Activated naive CD4-positive, alpha-beta T cell treated with Interleukin-2 at 50 U/mL for 16 hours (primary cell): ENCODE results near the gene ADIPOR2.

ENCODE experiments used
- DNase-seq: peaks from one replicate; pipeline ENCODE4 v3.0.0-alpha.2; 2020

The ADIPOR2 gene

GRCh38 chr12:1777798-1778197, 86.9 kb downstream of the ADIPOR2 start:
- no peak for DNase-seq

DNA sequence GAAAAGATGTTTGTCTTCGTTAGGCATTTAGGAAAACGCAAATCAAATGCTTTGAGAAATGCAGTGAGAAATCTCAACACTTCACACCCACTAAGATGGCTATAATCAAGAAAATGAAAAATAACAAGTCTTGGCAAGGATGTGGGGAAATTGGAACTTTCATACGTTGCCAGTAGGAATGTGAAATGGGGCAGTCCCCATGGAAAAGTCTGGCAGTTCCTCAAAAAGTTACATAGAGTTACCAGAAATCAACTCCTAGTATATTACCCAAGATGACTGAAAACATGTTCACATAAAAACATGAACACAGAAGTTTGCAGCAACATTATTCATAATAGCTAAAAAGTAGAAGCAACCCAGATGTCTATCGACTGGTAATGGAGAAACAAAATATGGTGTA, 88.0 kb downstream of the ADIPOR2 start:
- no peak for DNase-seq

GRCh38 chr12:1779783-1780182, 88.9 kb downstream of the ADIPOR2 start:
- no peak for DNase-seq

DNA sequence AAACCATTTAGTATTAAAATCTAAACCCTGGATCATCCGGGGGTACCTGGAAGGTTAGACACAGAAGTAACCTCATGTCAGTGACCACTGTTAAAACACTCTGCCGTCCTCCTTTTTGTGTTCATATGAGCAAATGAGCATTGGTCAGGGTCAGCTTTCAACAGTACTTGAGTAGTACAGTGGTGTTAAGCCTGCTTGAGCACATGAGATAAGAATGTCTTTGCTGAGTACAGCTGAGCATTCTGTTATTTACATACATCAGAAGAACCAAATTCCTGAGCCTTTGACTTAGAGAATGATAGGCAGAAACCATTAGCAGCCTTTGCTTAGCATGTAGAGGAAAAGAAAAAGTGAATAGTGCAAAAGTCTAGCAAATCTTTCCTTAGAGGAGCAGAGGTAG, 90.9 kb downstream of the ADIPOR2 start:
- DNase-seq, result no peak

DNA sequence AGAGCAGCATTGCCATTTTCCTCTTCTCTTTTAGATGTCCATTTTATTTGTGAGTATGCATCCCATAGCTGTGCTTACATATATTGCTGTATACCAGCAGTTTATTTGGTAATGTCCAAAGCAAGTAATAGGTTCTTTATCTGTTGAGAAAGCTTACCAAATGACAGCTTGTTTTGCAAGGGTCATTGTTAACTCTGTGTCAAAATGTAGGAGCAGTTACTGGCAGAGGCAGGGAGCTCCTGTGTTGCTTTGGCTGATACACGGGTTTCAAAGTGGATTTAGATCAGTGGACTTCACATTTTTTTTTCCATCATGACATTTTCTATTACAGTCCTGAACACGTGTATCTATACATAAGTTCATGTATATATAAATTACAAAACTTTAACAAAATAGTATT, 91.3 kb downstream of the ADIPOR2 start:
- no peak for DNase-seq

DNA sequence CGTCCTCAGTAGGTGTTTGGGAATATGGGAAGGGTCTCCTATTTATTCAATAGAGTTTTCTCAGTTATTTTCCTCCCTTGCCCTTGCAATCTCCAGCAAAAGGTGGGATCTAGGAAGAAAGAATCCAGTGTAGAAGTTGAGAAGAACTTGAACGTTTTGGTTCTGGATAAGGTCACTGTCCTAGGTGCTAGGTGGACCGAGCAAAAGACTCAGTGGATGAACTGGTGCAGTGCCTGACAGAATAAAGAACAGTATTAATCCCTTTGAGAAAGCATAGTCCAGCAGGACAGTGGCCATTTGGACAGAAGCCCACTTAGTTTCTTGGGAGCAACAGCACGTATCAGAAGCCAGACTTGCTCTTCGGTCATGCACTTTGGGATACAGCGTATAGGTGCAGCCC, 96.8 kb downstream of the ADIPOR2 start:
- no peak for DNase-seq

- no peak for DNase-seq
Measured at GRCh38 chr12:1790444-1790843, 99.6 kb downstream of the ADIPOR2 start.

DNA sequence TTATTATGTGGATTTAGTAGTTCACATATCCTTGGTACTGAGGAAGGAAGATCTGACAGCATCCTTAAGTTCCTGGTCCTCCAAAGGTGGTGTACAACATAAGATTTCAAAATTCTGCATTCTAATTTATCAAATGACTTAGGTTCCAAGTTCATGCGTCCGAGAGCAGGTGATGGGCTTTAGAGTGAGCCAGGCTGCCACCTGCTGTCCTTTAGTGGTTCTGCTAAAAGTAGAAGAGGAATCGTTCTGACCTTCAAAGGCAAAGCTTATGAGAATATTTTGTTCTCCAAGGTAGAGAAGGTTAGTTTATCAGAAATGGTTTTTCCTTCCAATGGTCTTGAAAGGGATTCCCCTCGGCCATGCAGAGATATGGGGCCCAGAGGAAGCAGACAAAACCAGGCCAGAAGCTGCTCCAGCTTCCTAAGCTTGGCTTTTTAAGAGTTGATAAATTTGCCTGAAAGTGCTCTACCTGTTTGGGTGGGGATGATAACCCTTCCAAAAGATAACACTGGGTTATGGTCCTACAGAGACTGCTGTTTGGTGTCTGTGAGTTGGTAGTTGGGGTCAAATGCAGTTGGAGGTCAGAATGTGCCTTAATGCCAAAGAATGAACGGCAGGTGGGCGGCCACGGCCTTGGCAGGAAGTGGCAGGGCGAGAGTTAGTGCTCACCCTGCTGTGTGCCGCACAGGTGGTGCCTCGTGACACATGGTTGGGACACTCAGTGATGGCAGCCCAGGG, 100.4 kb downstream of the ADIPOR2 start:
- peak; percentile 67 for DNase-seq

DNA sequence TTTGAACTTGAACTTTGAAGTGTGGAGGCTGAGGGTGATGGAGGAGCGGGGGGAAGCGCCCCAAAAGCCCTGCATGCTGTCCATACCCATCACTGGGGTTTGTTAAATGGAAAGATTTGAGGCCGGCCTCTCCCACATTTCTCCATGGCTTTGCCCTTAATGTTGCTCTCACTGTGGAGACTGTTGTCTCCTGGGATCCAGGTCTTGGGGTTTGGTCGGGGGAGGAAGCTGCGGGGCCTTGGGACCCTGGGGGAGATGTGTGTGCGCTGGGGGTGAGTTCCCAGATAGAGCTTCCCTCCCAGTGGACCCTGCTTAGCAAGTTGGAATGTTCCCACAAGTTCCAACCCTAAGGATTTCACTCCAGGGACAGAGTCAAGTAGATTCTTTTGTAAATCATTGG, 101.5 kb downstream of the ADIPOR2 start:
- DNase-seq, result no peak

GRCh38 chr12:1793426-1794210, 102.7 kb downstream of the ADIPOR2 start:
- no peak for DNase-seq

- DNase-seq, result no peak
Measured at GRCh38 chr12:1794440-1795090, 103.7 kb downstream of the ADIPOR2 start.

- no peak for DNase-seq
Measured at GRCh38 chr12:1795221-1795784, 104.4 kb downstream of the ADIPOR2 start.

- DNase-seq, result peak; percentile 96
Measured at GRCh38 chr12:1795785-1796514, 105.1 kb downstream of the ADIPOR2 start.

DNA sequence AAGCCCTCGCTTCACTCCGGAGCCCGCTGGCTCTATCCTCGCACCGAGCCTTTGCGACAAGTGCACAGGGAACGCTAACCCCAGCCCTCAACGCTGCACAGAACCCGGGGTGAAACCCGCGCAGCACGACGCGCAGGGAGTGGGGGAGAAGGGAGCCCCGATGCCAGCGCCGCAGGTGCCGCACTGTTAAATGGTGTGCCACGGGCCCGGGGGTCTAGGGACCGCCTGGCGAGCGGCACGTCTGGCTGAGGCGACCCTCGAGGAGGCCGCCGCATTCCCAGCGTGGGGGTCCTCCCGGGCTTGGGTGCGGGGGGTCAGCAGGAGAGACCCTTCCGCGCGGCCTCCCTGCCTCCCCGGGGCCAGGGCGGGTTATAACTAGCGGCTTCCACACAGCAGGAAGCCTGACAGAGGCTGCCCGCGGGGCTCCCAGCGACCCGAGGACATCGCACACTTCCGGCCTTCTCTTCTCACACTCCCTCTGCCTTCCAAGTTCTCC, 105.7 kb downstream of the ADIPOR2 start:
- peak; percentile 47 for DNase-seq

DNA sequence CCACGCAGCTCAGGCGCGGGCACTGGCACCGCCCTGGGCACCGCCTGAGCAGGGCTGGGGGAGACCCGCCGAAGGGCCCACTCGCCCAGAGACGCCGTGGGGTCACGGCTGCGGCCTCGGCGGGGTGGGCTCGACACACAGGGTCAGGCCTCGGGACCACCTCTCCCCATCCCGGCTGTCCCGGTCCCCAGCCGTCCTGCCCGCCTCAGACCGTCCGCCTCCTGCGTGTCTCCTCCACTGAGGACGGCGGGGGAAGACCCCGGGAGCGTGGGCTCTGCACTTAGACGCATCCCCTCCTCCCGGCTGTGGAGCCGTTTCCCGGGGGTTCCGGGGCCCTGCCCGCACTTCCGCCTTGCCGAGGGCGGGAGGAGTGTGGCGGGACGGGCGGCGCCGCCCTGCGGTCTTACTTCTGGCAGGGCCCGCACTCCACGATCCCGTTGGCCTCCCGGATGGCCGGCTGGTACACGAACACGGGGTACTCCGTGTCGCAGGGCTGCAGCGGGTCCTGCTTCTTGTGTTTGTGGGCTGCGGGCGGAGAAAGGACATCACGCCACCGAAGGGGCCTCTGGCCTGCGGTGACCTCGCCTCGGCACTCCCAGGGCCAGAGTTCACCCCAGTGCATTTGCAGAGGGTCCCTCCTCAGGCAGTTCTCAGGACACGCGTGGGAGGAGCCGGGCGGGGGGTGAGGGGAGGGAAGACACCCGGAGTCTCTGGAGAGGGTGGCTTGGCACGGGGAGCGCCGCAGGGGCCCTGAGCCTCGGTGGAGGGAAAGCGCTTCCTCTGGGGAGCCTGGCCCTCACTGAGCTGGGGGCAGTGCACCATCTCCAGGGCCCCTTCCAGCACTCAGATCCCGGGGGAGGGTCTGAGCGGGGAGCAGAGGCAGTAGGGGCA, 106.4 kb downstream of the ADIPOR2 start:
- peak; percentile 63 for DNase-seq

- DNase-seq, result no peak
Measured at GRCh38 chr12:1797991-1798640, 107.2 kb downstream of the ADIPOR2 start.

- DNase-seq, result no peak
Measured at GRCh38 chr12:1798641-1799020, 107.8 kb downstream of the ADIPOR2 start.

- no peak for DNase-seq
Measured at GRCh38 chr12:1799051-1799881, 108.4 kb downstream of the ADIPOR2 start.

DNA sequence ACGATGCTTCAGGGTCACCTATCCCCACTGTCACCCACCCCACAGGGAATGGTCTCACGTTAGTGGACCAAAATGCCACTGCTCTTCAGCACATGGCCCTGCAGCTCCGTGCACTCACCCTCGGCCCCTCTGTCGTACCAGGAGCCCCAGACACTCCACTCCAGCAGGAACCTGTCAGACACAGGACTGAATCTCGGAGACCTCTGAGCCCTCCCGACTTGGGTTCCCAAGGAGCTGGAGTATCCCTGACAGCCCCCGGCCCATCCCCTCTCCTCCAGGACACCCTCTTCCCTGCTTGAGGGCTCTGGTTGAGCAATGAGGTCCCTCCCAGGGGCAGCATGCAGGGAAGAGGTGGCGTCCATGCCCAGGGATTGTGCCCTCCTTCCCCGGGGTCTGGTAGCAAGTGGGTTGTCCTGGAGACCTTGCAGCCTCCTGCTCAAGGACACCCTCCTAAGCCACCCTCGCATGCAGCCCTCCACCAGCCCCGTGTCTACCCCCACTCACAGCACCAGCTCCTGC, 109.1 kb downstream of the ADIPOR2 start:
- no peak for DNase-seq
